H4 (cell line): ENCODE data around the gene RALGAPA1. TPM values are rescaled to one million over a fixed set of nuclear protein-coding genes. Genes with fewer than 3 reads are reported as not detected.
"Not testable (repeated sequence)": the region's sequence is repeated elsewhere in the genome, so short reads cannot be mapped to it uniquely, and the experiment has no call there.

Experiments used
- DNase-seq: peaks from one replicate; pipeline ENCODE4 v3.0.0-alpha.2; 2015; ENCODE audit warnings: low spot score
- total RNA-seq: library from RNA; depleted of rRNA; stranded (reverse); fragments of >200 nt; shearing (Covaris generic); gene quantifications from 2 replicates; pipeline ENCODE4 v1.2.3, GENCODE V29; 2014

Gene RALGAPA1
- total RNA-seq, 1 experiment from 2014 or later, result 10.8 TPM

DNA sequence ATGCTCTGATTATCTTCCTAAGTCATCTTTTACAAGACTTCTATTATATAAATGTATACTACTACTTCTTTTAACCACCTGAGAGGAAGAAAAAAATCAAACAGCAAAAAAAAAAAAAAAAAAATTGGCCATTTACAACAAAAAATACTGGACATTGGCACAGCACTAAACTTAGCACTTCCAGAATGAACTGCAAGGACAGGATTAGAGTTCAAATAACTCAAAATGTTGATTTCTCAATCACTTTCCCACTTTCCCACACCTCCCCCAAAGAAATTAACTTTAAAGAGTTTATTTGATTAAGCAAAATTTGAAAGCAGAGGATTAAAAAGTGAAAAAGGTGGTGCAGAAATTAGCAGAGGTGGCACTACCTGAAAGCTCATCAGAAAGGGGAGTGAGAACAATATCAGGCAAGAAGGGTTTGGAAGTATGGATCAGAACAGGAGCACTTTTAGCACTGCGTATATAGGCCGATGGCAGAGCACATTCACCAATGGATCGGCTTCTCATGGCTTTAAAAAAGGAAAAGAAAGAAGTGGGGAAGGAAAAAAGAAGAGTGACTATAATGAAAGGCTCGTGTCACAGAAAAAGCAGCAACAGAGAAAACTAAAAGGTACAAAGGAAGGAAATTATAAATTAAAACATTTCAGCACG is 109.2 kb downstream of the RALGAPA1 start:
- DNase-seq, result no peak

DNA sequence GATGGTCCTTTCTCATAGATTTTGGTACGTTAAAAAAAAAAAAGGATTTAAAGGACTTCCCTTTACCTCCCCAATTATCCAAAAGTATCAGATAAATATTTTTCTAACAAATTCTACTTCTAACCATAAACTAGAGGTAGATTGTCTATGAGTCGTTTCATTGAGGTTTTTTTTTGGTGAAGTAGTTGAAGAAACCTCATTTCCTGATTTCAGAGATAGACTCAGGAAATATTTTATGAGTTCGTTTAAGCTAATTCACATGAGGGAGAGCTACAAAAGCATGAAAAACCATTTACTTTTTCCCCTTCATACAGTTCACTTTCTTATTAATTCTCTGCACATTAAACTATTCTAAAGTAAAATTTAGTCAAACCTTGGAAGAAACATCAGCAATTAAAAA is 112.5 kb downstream of the RALGAPA1 start:
- no peak for DNase-seq

DNA sequence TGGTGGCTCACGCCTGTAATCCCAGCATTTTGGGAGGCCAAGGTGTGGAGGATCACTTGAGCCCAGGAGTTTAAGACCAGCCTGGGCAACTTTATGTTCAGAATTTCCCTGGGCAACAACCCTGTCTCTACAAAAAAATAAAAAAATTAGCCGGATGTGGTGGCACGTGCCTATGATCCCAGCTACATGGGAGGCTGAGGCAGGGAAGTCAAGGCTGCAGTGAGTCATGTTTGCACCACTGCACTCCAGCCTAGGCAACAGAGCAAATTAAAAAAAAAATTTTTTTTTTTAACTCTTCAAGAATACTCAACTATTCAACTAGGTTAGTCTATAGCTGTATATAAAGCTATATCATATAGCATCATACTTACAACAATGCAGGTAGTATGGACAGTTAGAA is 113.0 kb downstream of the RALGAPA1 start:
- DNase-seq, result no peak

DNA sequence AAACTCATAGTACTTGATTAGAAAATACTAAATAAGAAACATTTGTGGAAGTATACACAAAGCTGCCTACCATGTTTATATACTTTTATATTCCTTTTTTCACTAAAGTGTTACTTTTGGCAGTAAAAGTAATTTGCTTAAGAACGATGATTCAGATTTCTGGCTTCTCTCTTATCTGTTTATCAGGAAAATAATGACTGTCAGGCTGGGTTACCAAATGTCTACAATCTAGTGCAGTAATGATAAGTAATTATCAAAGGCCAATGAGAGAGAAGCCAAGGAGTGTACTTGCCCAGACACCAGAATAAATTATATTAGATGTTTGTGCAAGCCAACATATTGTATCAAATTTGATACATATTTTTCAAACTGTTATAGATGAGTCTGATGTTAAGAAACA is 113.4 kb downstream of the RALGAPA1 start:
- DNase-seq, result no peak

GRCh38 chr14:35695072-35695471 is 114.0 kb downstream of the RALGAPA1 start:
- DNase-seq, result no peak

- DNase-seq, result no peak
Observed at GRCh38 chr14:35689000-35689460, 120.1 kb downstream of the RALGAPA1 start.

DNA sequence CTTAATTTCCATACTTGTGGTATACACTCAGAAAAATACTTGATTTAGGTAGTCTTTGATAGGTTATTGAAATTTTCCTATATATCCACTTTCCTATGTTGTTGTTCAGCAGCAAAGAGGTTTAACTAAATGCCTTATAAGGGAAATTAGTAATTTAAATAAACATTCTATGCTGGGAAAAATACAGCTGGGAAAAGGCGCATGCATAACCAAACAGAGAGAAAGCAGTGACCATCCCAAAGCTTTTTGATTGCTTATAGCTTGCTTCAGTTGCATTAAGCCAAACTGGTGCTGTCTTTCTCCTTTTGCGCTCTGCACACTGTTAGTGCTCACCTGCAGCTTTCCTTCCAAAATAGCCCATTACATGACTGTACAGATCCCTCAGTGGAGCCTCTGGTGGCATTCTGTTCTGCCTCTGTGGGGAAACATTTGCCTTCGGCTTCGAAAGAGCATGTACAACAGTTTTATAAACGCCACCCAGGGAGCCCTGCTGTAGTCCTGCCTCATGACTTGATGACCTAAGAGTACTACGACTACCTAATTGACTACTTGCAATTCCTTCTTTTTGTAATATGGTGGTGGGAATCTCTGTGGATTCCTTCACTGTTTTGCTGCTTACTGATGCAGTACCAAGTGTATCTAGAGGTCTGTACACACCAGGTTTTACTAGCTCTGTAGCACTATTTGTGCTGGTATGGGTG is 120.8 kb downstream of the RALGAPA1 start:
- no peak for DNase-seq

DNA sequence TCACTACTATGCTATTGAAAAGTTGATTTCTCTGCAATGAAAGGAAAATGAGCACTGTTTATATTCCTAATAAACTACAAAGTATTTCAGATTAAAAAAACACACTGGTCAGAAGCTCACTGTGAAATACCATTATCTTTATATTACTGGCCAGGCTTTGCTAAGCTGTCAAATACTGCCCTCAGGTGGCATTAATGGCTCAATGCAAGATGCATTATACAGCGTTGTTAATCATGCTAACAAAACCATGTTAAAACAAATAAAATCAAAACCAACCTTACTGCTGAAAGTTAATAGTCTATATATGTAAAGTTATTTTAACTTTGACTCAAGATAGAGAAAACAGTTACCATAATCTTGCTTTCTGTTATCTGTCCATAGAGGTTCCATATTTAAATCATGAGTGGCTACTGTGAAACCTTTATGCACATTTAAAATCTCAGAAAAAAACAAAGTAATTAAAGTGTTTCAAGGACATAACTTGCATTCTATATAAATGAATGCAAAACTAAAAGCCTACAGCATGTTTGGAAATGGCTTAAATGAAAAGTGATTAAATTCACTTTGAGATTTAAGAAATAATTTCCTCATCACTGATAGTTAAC is 121.7 kb downstream of the RALGAPA1 start:
- DNase-seq, result peak; percentile 39

DNA sequence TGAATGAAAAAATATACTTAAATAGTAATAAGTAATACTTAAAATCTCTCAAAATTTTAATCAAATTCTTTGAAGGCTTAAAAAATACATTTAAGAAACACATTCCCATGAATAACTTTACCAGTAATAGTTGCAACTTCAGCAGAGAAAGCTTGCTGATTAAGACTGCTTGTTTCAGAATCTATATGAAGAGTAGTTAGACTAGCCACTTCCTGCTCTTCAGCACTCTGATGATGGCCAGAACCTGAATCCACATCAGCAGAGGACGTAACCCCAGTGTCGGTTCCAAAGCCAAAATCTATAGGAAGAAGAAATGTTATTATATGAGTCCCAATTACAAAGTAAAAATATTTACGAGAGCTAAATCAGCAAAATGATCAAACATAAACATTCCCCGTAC is 125.4 kb downstream of the RALGAPA1 start:
- DNase-seq, result not testable (repeated sequence)

GRCh38 chr14:35682802-35683201 is 126.3 kb downstream of the RALGAPA1 start:
- no peak for DNase-seq

DNA sequence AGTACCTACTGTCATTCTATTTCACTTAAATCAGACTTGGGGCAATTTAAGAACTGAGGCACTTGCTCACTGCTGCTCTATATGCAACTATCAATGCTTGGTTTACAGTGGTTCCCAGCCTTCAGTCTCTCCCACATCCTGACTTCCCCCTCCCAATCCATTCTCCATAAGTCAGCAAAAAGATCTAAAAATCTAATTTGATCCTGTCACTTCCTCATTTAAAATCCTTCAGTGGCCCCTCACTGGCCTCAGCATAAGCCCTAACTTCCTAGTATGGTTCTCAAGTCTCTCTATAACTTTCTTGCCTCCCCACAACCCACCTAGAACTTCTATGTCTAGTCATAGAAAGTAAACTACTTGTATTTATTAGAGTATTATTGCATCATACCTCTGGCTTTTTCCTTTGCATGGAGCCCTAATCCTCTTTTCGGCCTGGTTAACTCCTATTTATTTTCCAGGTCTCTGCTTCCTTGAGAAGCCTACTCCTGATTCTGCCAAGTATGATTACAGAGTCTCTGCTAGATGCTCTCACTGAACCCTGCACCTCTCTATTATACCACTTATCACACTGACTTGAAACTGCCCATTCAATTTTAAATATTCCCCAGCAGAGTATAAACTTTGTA is 130.6 kb downstream of the RALGAPA1 start:
- DNase-seq, result peak; percentile 3

DNA sequence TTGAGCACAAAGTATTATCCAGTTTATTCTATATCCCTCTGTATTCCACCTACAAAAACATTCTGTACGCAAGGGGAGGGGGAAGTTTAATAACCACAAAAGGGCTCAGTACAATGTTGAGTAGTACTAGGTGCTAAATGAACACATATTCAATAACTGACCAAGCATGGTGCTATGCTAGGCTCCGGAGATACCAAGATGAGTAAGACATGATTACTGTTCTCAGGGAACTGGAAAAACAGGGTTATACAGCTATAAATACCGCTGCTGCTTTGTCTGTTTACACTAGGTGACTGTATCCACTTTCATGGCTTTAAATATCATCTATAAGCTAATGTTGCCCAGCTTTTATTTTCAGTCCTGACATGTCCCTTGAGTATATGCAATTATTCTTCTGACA is 139.3 kb downstream of the RALGAPA1 start:
- DNase-seq, result no peak

DNA sequence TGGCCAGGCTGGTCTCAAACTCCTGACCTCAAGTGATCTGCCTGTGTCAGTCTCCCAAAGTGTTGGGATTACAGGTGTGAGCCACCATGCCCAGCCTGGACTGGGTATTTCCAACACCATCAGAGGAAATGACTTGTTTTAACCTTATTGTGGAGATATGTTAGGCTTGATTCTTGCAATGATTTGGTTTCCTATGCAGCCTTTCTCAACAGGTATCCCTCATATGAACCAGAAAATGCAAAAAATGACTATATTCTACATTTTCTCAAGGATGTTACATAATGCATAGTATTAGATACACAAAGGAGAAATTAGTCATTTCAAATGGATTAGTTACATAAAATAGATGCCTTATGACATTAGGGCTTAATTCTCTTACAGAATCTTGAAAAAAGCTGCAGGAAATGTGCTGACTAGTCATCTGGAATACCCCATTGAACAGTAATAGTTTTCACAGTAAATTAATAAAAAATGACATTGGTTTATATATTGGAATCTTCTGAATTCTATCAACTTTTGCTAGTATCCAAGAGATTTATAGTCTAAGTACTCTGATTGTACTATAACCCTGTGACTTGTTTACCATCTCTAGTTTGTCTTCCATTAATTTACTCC is 142.6 kb downstream of the RALGAPA1 start:
- DNase-seq, result no peak

GRCh38 chr14:35661875-35662274 is 147.2 kb downstream of the RALGAPA1 start:
- DNase-seq, result no peak

- DNase-seq, result no peak
Observed at GRCh38 chr14:35653045-35653444, 156.1 kb downstream of the RALGAPA1 start.

GRCh38 chr14:35643513-35643912 is 165.6 kb downstream of the RALGAPA1 start:
- DNase-seq, result no peak

- DNase-seq, result no peak
Observed at GRCh38 chr14:35637851-35638250, 171.2 kb downstream of the RALGAPA1 start.

GRCh38 chr14:35637269-35637668 is 171.8 kb downstream of the RALGAPA1 start:
- no peak for DNase-seq

- DNase-seq, result no peak
Observed at GRCh38 chr14:35632676-35633075, 176.4 kb downstream of the RALGAPA1 start.

- DNase-seq, result no peak
Observed at GRCh38 chr14:35632271-35632670, 176.8 kb downstream of the RALGAPA1 start.

DNA sequence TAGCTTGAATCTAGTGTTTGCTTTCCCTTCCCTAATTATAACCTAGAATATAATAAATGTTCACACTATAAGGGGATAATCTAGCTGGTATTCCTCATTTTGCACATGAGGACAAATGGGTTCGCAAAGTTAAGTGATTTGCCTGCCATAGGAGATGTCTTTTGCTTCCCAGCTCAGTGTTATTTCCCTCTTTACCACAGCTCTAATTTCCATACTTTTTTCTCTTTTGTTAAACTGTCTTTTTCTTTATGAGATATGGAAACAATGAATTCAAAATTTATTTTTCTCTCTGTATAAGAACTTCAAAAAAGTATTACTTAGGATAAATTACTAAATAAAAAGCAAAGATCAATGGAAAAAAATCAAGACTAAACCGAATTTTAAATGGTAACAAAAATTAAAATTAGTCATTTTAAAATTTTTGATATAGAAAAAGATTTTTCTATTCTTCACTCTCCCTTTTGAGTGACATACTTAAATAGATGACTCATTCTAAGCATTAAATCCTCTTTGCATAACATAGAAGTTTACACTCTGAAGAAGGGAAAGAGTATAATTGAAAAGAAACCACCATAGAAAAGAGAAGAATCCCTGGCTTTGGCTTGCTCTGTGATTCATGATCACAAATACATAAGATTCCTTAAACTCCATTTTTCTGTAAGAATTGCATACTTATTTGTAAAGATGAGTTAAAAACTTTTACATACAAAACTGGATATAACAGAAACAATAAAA is 177.9 kb downstream of the RALGAPA1 start:
- DNase-seq, result no peak
